Colonic mucosa (tissue), 4 donors: ENCODE results near the gene DIABLO. TPM values are rescaled to one million over a fixed set of nuclear protein-coding genes. Genes with fewer than 3 reads are reported as not detected.
"Not testable (repeated sequence)": the region's sequence is repeated elsewhere in the genome, so short reads cannot be mapped to it uniquely, and the experiment has no call there.

Source experiments
- DNase-seq: peaks from one replicate; pipeline ENCODE4 v3.0.0-alpha.2; 2020
- H3K27ac ChIP-seq: fragments of 200-600 bp; one replicate; pipeline ENCODE4 v1.8.0; 2021
- H3K27me3 ChIP-seq: fragments of 200-600 bp; one replicate; pipeline ENCODE4 v1.8.0; 2021
- H3K36me3 ChIP-seq: fragments of 200-600 bp; one replicate; pipeline ENCODE4 v1.8.0; 2021
- H3K4me1 ChIP-seq: fragments of 200-600 bp; one replicate; pipeline ENCODE4 v1.8.0; 2021; ENCODE audit warnings: mild to moderate bottlenecking
- H3K4me3 ChIP-seq: fragments of 200-600 bp; one replicate; pipeline ENCODE4 v1.8.0; 2021
- H3K9ac ChIP-seq, 2 donors: one replicate each; pipeline ENCODE4 v1.7.0; 2013; ENCODE audit warnings: control low read depth in 2 of 2, low read depth in 2 of 2, low read length in 2 of 2
- H3K9me3 ChIP-seq: fragments of 200-600 bp; one replicate; pipeline ENCODE4 v1.8.0; 2021
- CTCF ChIP-seq: fragments of 200-600 bp; IDR thresholded peaks from one replicate; pipeline ENCODE4 v1.8.0; 2022; ENCODE audit warnings: antibody characterized with exemption, mild to moderate bottlenecking
- intact Hi-C: fragments of 100-400 bp; cut with DNase I; formaldehyde crosslinking; loops from one replicate; pipeline ENCODE4 v1.14.1; 2022
- total RNA-seq, 2 donors: library from RNA; stranded (reverse); fragmentation: NEBNext Ultra II Directional in 1 of 2; extraction: Animal tissue kit (Norgen Biotek cat#: 25700) in 1 of 2; gene quantifications; one replicate each; pipeline ENCODE4 v1.2.1, GENCODE V29; 2021
- donor health status: healthy.
- donor health status: DM: no; HTN: no; CAD: no.
- donor health status: DM: no; HTN: no; CAD: no.

DIABLO gene
- total RNA-seq, 2 donors from 2014 or later: 56.6 to 63.1 TPM

GRCh38 chr12:122203301-122204166 is 22.3 kb downstream of the DIABLO start, which contains the start of gene B3GNT4:
Gene B3GNT4 (plus strand): TSS chr12:122203709. CDS start chr12:122204619, 910 bp downstream.
- intact Hi-C loops: no loop called here
- Histone ChIP-seq H3K9me3 (no peaks in the 10 kb centered on the region), H3K36me3 (peaks cover under 1% of the 10 kb centered on the region), H3K4me3 (peak within 1 kb of the TSS; percentile 58), H3K27me3 (peaks cover 22% of the 10 kb centered on the region), H3K9ac (peak within 1 kb of the TSS in 1 of 2 donors; percentile 43), H3K4me1 (no peaks in the 10 kb centered on the region), H3K27ac (no peak within 1 kb of the TSS)
- TF ChIP-seq CTCF: no peak
- DNase-seq: peak; percentile 83

GRCh38 chr12:122202811-122203210 is 23.0 kb downstream of the DIABLO start:
- H3K9me3 ChIP-seq, H3K4me1 ChIP-seq, intact Hi-C loops, H3K36me3 ChIP-seq, H3K9ac ChIP-seq, DNase-seq, H3K27ac ChIP-seq: not testable (repeated sequence)
- peak overlapping the region; percentile 58 for H3K4me3 ChIP-seq
- H3K27me3 ChIP-seq: peaks cover 22% of the 10 kb centered on the region

DNA sequence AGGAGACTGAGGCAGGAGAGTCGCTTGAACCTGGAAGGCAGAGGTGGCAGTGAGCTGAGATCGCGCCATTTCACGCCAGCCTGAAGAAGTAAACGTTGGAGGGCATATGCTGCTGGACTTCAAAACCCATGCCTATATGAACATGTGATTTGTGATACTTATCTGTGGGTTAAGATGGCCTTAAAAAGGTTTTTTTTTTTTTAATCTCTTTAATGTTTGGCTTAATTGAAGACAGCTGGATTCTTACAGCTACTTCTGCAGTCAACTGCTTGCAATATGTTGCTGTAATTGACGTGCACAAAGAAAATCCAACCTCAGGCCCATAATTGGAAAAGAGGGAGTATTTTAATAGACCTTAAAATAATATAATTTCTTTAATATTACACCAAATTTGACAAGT is 23.8 kb downstream of the DIABLO start:
- Histone ChIP-seq H3K27ac (no peak overlapping the region), H3K27me3 (peaks cover 22% of the 10 kb centered on the region), H3K9ac (no peak overlapping the region), H3K4me3 (no peak overlapping the region), H3K9me3 (no peaks in the 10 kb centered on the region), H3K36me3 (no peaks in the 10 kb centered on the region), H3K4me1 (no peaks in the 10 kb centered on the region)
- intact Hi-C loops: no loop called here
- no peak for TF ChIP-seq CTCF
- no peak for DNase-seq

DNA sequence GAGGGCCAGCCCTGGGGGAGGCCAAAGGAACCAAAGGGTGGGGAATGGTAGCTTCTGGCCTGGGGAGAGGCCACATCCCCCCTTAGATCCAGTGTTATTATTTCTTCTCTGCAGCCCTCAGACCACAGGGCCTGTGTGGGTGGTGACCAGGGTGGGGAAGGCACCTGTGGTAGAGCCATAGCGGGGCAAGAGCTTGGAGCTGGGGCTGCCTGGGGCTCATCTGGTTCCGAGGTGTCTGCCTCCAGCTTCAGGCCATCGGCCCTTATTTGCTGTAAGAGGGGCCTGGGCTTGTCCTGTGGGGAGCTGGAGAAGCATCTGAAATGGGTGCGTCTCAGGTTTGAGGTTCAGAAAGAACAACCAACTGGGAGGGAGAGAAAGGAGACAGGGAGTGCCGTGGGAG is 24.5 kb downstream of the DIABLO start:
- peaks cover 22% of the 10 kb centered on the region for H3K27me3 ChIP-seq
- no peaks in the 10 kb centered on the region for H3K36me3 ChIP-seq
- no peaks in the 10 kb centered on the region for H3K9me3 ChIP-seq
- no peak overlapping the region for H3K4me3 ChIP-seq
- no peaks in the 10 kb centered on the region for H3K4me1 ChIP-seq
- intact Hi-C loops: no loop called here
- no peak overlapping the region for H3K9ac ChIP-seq
- no peak for TF ChIP-seq CTCF
- no peak for DNase-seq
- no peak overlapping the region for H3K27ac ChIP-seq

- H3K9me3 ChIP-seq: no peaks in the 10 kb centered on the region
- no peak for DNase-seq
- intact Hi-C loops: no loop called here
- H3K9ac ChIP-seq: no peak overlapping the region
- H3K27me3 ChIP-seq: peaks cover 22% of the 10 kb centered on the region
- no peaks in the 10 kb centered on the region for H3K36me3 ChIP-seq
- no peak overlapping the region for H3K4me3 ChIP-seq
- TF ChIP-seq CTCF: no peak
- H3K4me1 ChIP-seq: no peaks in the 10 kb centered on the region
- no peak overlapping the region for H3K27ac ChIP-seq
Measured at GRCh38 chr12:122200541-122201175, 25.2 kb downstream of the DIABLO start.
